ENCODE measurements around the gene CDH13.

Gene CDH13

GRCh38 chr16:82628711-82629110 is 1.9 kb downstream of the CDH13 start:
- CTCF ChIA-PET, result interaction anchor here (1.0 kb wide), 1 partner anchor 11 kb away, joined by 3 read pairs; no protein-coding TSS in a partner anchor
- no peak overlapping the region for H3K27ac ChIP-seq (ENCODE audit: extremely low read depth, low read depth, low read length)
- no peaks in the 10 kb centered on the region for H3K36me3 ChIP-seq (ENCODE audit: control insufficient read depth in 2 of 2, insufficient read depth in 1 of 2, low read length in 2 of 2)
- no peaks in the 10 kb centered on the region for H3K4me1 ChIP-seq (ENCODE audit: control insufficient read depth, insufficient read depth, low read length)
- TF ChIP-seq ZFP69B (tag by site-specific recombination; IDR thresholded peaks at IDR 0.05) (no peak), YY2 (tag by site-specific recombination; IDR thresholded peaks at IDR 0.05) (no peak), ZNF639 (tag by site-specific recombination; IDR thresholded peaks at IDR 0.05) (no peak), ZNF19 (tag by site-specific recombination; IDR thresholded peaks at IDR 0.05; ENCODE audit: low read depth) (no peak), ZNF18 (tag by site-specific recombination; IDR thresholded peaks at IDR 0.05) (no peak), ATF2 (tag by site-specific recombination; IDR thresholded peaks at IDR 0.05; ENCODE audit: low read depth) (no peak), SP3 (tag by site-specific recombination; IDR thresholded peaks at IDR 0.05) (no peak), ZNF26 (tag by site-specific recombination; IDR thresholded peaks at IDR 0.05) (no peak), ZNF10 (tag by site-specific recombination; IDR thresholded peaks at IDR 0.05) (no peak), ZNF280C (tag by site-specific recombination; IDR thresholded peaks at IDR 0.05) (no peak), ZSCAN18 (tag by site-specific recombination; IDR thresholded peaks at IDR 0.05) (no peak), ZNF391 (tag by site-specific recombination; IDR thresholded peaks at IDR 0.05; ENCODE audit: borderline replicate concordance, low read depth) (no peak), OVOL3 (tag by site-specific recombination; IDR thresholded peaks at IDR 0.05) (no peak), SCRT1 (tag by site-specific recombination; IDR thresholded peaks at IDR 0.05; ENCODE audit: borderline replicate concordance) (no peak), ZNF37A (tag by site-specific recombination; IDR thresholded peaks at IDR 0.05) (no peak), ZNF600 (tag by site-specific recombination; IDR thresholded peaks at IDR 0.05) (no peak), ZNF843 (tag by site-specific recombination; IDR thresholded peaks at IDR 0.05) (no peak), ZNF555 (tag by site-specific recombination; conservative IDR thresholded peaks at IDR 0.05) (no peak), ZNF558 (tag by site-specific recombination; IDR thresholded peaks at IDR 0.05) (no peak), ZNF664 (tag by site-specific recombination; IDR thresholded peaks at IDR 0.05) (no peak)
- no peaks in the 10 kb centered on the region for H3K9me3 ChIP-seq (ENCODE audit: control insufficient read depth, insufficient read depth, low read depth, low read length)
- H3K4me3 ChIP-seq (ENCODE audit: low read depth, low read length), result no peak overlapping the region
- POLR2A ChIA-PET, result no interaction called here

Data from HEK293 (cell line).